KMS-11 (cell line): ENCODE measurements around the gene TEX35.
A peak's percentile ranks its signal among the peaks of the same experiment; 100 is the strongest.

Experiments
- H2AFZ ChIP-seq: fragments of 200-600 bp; sonication (generic); 2 replicates; pipeline ENCODE4 v1.6.1; 2016; ENCODE audit warnings: antibody characterized with exemption, mixed run types, low read depth
- H3K27ac ChIP-seq: fragments of 200-600 bp; sonication (generic); 2 replicates; pipeline ENCODE4 v1.6.1; 2016; ENCODE audit warnings: mild to moderate bottlenecking, mixed run types
- H3K27me3 ChIP-seq: fragments of 200-600 bp; sonication (generic); 2 replicates; pipeline ENCODE4 v1.6.1; 2017; ENCODE audit warnings: mild to moderate bottlenecking, low read depth, mixed run types, moderate library complexity; ENCODE audit not compliant: insufficient read depth
- H3K36me3 ChIP-seq: fragments of 200-600 bp; sonication (generic); 2 replicates; pipeline ENCODE4 v1.6.1; 2017; ENCODE audit warnings: mild to moderate bottlenecking, mixed run types; ENCODE audit not compliant: insufficient read depth
- H3K4me1 ChIP-seq: fragments of 200-600 bp; sonication (generic); 2 replicates; pipeline ENCODE4 v1.6.1; 2016; ENCODE audit warnings: mild to moderate bottlenecking, low read depth, mixed run types; ENCODE audit not compliant: poor library complexity, severe bottlenecking
- H3K4me2 ChIP-seq: fragments of 200-600 bp; sonication (generic); 2 replicates; pipeline ENCODE4 v1.7.0; 2016; ENCODE audit warnings: mild to moderate bottlenecking, mixed run types
- H3K4me3 ChIP-seq: fragments of 200-600 bp; sonication (generic); IDR thresholded peaks from 2 replicates; pipeline ENCODE4 v1.6.1; 2017; ENCODE audit warnings: low read depth, low read length, mixed read lengths; ENCODE audit not compliant: insufficient read depth
- H3K79me2 ChIP-seq: fragments of 200-600 bp; sonication (generic); 2 replicates; pipeline ENCODE4 v1.6.1; 2016; ENCODE audit warnings: low read depth, mixed run types; ENCODE audit not compliant: insufficient read depth
- H3K9ac ChIP-seq: fragments of 200-600 bp; sonication (generic); 2 replicates; pipeline ENCODE4 v1.6.1; 2016; ENCODE audit warnings: mild to moderate bottlenecking, mixed run types
- H4K20me1 ChIP-seq: fragments of 200-600 bp; sonication (generic); 2 replicates; pipeline ENCODE4 v1.6.1; 2016; ENCODE audit warnings: mild to moderate bottlenecking, mixed run types; ENCODE audit not compliant: insufficient read depth
- TF ChIP-seq, protein P1 (sequence below): fragments of 200-600 bp; sonication (generic); conservative IDR thresholded peaks from 2 replicates; pipeline ENCODE4 v1.6.1; 2017; ENCODE audit warnings: low read depth, mild to moderate bottlenecking, antibody characterized with exemption, low read length, moderate library complexity, mixed read lengths

Gene TEX35

DNA sequence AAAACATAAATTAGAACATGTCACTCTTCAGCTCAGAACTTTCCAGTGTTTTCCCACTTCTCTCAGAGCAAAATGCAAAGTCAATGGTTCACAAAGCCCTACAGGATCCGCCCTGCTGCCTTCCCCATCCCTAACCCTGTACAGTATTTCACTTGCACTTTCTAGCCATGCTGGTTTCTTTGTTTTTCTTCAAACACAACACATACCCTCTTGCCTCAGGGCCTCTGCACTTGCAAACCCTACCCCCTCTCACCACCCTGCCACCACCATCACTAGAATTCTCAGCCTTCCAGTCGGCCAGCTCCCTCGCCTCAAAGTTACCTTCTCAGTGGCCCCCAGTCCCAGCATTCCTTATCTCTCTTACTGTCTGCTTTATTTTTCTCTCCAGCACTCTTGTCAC lies 17.6 kb downstream of the TEX35 start:
- TF ChIP-seq, protein P1, sequence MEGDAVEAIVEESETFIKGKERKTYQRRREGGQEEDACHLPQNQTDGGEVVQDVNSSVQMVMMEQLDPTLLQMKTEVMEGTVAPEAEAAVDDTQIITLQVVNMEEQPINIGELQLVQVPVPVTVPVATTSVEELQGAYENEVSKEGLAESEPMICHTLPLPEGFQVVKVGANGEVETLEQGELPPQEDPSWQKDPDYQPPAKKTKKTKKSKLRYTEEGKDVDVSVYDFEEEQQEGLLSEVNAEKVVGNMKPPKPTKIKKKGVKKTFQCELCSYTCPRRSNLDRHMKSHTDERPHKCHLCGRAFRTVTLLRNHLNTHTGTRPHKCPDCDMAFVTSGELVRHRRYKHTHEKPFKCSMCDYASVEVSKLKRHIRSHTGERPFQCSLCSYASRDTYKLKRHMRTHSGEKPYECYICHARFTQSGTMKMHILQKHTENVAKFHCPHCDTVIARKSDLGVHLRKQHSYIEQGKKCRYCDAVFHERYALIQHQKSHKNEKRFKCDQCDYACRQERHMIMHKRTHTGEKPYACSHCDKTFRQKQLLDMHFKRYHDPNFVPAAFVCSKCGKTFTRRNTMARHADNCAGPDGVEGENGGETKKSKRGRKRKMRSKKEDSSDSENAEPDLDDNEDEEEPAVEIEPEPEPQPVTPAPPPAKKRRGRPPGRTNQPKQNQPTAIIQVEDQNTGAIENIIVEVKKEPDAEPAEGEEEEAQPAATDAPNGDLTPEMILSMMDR: no peak
- H4K20me1 ChIP-seq: no peaks in the 10 kb centered on the region
- H3K4me3 ChIP-seq: no peak overlapping the region
- H3K9ac ChIP-seq: no peak overlapping the region
- H3K36me3 ChIP-seq: no peaks in the 10 kb centered on the region
- H3K4me2 ChIP-seq: no peak overlapping the region
- H3K79me2 ChIP-seq: no peaks in the 10 kb centered on the region
- H3K27me3 ChIP-seq: no peaks in the 10 kb centered on the region
- no peak overlapping the region for H3K27ac ChIP-seq
- H2AFZ ChIP-seq: no peak overlapping the region
- H3K4me1 ChIP-seq: peaks cover 19% of the 10 kb centered on the region

DNA sequence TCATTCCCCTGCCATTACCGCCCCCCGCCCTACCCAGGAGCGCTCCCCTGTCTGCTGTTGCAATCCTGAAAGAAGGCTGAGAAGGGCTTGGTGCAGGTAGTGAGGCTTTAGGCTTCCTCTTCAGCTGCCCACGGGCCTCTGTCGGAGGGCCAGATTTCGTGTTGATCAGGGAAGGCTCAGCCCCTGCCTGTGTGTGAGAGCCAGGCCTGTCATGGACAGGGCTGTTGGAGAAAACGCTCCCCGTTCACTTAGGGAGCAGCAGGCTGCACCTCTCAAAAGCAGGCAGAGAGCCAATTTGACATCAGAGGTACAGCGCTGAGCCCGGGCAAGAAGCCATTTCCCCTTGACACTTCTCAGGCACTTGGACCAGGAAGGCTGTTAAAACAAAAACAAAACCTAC lies 19.0 kb downstream of the TEX35 start:
- peak overlapping the region; percentile 14 for H3K4me2 ChIP-seq
- peaks cover 19% of the 10 kb centered on the region for H3K4me1 ChIP-seq

DNA sequence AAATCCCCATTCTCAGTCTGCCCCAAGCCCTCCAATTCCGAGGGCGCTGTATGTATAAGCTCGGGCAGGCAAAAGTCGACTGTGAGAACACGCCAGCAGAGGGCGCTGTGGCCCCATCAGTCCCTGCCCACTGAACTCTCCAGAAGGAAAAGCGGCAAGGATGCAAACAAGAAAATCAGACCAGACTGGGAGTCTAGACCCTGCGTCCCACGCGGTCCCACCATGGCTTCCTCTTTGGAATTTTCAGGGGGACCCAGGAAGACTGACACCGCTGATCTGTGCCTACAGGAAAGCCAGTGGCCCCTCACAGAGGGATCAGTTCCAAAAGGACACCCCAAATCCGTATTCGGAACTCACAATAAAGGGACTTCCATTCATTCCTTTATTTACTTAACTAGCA lies 19.5 kb downstream of the TEX35 start:
- TF ChIP-seq, protein P1: peak; percentile 99
- H3K27me3 ChIP-seq: no peaks in the 10 kb centered on the region
- peak overlapping the region; percentile 14 for H3K4me2 ChIP-seq
- no peaks in the 10 kb centered on the region for H3K79me2 ChIP-seq
- no peaks in the 10 kb centered on the region for H4K20me1 ChIP-seq
- no peaks in the 10 kb centered on the region for H3K36me3 ChIP-seq
- H3K9ac ChIP-seq: no peak overlapping the region
- H3K4me1 ChIP-seq: peaks cover 19% of the 10 kb centered on the region
- H2AFZ ChIP-seq: peak overlapping the region; percentile 55
- H3K4me3 ChIP-seq: no peak overlapping the region
- no peak overlapping the region for H3K27ac ChIP-seq

More for the DNA sequence above, 19.0 kb downstream of the TEX35 start:
- H3K36me3 ChIP-seq: no peaks in the 10 kb centered on the region
- no peak overlapping the region for H3K27ac ChIP-seq
- no peaks in the 10 kb centered on the region for H3K79me2 ChIP-seq
- H3K4me3 ChIP-seq: no peak overlapping the region
- H4K20me1 ChIP-seq: no peaks in the 10 kb centered on the region
- peak overlapping the region; percentile 55 for H2AFZ ChIP-seq
- no peak overlapping the region for H3K9ac ChIP-seq
- H3K27me3 ChIP-seq: no peaks in the 10 kb centered on the region
- TF ChIP-seq, protein P1: no peak

DNA sequence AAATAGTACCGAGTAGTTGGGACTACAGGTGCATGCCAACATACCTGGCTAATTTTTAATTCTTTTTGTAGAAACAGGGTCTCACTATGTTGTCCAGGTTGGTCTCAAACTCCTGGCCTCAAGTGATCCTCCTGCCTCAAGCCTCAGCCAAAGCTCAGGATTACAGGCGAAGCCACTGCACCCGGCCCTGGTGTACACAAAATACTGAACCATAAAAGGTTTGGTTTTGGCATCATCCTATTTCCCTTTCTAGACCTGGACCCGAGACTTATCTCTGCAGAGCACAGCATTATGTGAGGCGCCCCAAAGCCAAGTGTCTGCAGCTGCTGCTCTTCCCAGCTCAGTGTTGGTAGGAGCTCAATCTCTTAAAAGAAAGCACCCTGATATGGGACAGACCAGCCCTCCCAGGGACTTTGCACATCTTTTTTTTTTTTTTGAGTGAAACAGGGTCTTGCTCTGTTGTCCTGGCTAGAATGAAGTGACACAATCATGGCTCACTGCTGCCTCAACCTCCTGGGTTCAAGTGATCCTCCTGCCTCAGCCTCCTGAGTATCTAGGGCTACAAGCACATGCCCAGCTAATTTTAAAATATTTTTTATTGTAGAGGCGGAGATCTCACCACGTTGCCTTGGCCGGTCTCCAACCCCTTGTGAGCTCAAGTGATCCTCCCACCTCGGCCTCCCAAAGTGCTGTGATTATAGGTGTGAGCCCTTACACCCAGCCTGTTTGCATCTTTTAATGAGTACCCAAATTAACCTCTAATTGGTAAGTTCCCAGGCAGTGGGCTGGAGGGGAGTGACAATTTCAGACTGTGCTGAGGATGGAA lies 20.4 kb downstream of the TEX35 start:
- Histone ChIP-seq H3K4me3 (no peak overlapping the region), H2AFZ (no peak overlapping the region), H3K27ac (no peak overlapping the region), H3K79me2 (no peaks in the 10 kb centered on the region), H3K4me1 (peaks cover 19% of the 10 kb centered on the region), H3K9ac (no peak overlapping the region), H3K27me3 (no peaks in the 10 kb centered on the region), H4K20me1 (no peaks in the 10 kb centered on the region), H3K36me3 (no peaks in the 10 kb centered on the region), H3K4me2 (no peak overlapping the region)
- TF ChIP-seq, protein P1: no peak
